Right kidney (tissue), 1 donor: Measurements from ENCODE around the gene MAD1L1.
"Not testable (repeated sequence)": the region's sequence is repeated elsewhere in the genome, so short reads cannot be mapped to it uniquely, and the experiment has no call there.

ENCODE experiments used
- DNase-seq: peaks from one replicate; pipeline ENCODE4 v3.0.0-alpha.2; 2016

MAD1L1 gene

GRCh38 chr7:1829111-1829510, 403.6 kb downstream of the MAD1L1 start:
- DNase-seq = no peak

- DNase-seq = not testable (repeated sequence)
Observed at GRCh38 chr7:1828170-1828569, 404.6 kb downstream of the MAD1L1 start.

- DNase-seq = not testable (repeated sequence)
Observed at GRCh38 chr7:1827521-1827981, 405.2 kb downstream of the MAD1L1 start.

GRCh38 chr7:1826931-1827330, 405.8 kb downstream of the MAD1L1 start:
- not testable (repeated sequence) for DNase-seq

- DNase-seq = no peak
Observed at GRCh38 chr7:1825897-1826741, 406.6 kb downstream of the MAD1L1 start.

- DNase-seq = not testable (repeated sequence)
Observed at GRCh38 chr7:1825647-1825896, 407.2 kb downstream of the MAD1L1 start.

- not testable (repeated sequence) for DNase-seq
Observed at GRCh38 chr7:1824882-1825646, 407.7 kb downstream of the MAD1L1 start.

GRCh38 chr7:1824151-1824881, 408.4 kb downstream of the MAD1L1 start:
- DNase-seq = not testable (repeated sequence)

- no peak for DNase-seq
Observed at GRCh38 chr7:1823376-1824150, 409.2 kb downstream of the MAD1L1 start.

- no peak for DNase-seq
Observed at GRCh38 chr7:1819259-1819841, 413.4 kb downstream of the MAD1L1 start.

GRCh38 chr7:1818575-1819258, 414.0 kb downstream of the MAD1L1 start:
- no peak for DNase-seq

- no peak for DNase-seq
Observed at GRCh38 chr7:1817061-1817712, 415.6 kb downstream of the MAD1L1 start.

- DNase-seq = not testable (repeated sequence)
Observed at GRCh38 chr7:1816451-1816850, 416.3 kb downstream of the MAD1L1 start.

- DNase-seq = peak; percentile 40
Observed at GRCh38 chr7:1815551-1816281, 417.0 kb downstream of the MAD1L1 start.

- DNase-seq = no peak
Observed at GRCh38 chr7:1815051-1815481, 417.7 kb downstream of the MAD1L1 start.

- DNase-seq = no peak
Observed at GRCh38 chr7:1814089-1814811, 418.5 kb downstream of the MAD1L1 start.

- DNase-seq = no peak
Observed at GRCh38 chr7:1813394-1814088, 419.2 kb downstream of the MAD1L1 start.
